ENCODE measurements around the gene DLG2. TPM values are rescaled to one million over a fixed set of nuclear protein-coding genes. Genes with fewer than 3 reads are reported as not detected.

Gene DLG2
- total RNA-seq, 4 donors from 2014 or later = 2.9 to 30.2 (median 22.6) TPM

DNA sequence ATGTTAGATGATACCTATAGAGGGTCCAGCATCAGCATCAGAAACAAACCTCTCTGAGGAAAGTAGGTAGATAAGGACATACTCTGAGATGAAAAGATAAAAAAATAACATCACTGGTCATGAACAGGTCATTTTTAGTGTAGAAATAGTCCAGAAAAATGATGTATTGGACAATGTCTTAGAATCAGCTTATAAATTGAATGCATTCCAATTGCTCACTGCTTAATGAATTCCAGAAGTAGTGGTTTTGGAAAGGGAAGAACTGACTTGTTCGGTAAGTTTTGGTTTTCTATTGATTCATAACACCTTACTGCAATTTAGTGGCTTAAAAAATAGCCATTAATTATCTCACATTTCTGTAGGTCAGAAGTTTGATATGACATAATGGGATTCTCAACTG, 1411.5 kb downstream of the DLG2 start:
- no peaks in the 10 kb centered on the region for H3K9me3 ChIP-seq
- intact Hi-C loops (cut with DNase I; ENCODE audit: low total_unique reads) = no loop called here
- no peaks in the 10 kb centered on the region for H3K36me3 ChIP-seq
- no peak for TF ChIP-seq POLR2A (IDR thresholded peaks at IDR 0.05)
- H3K4me1 ChIP-seq = no peaks in the 10 kb centered on the region
- DNase-seq = no peak
- H3K27ac ChIP-seq = no peak overlapping the region
- H3K27me3 ChIP-seq = no peaks in the 10 kb centered on the region
- no peak overlapping the region for H3K4me3 ChIP-seq

DNA sequence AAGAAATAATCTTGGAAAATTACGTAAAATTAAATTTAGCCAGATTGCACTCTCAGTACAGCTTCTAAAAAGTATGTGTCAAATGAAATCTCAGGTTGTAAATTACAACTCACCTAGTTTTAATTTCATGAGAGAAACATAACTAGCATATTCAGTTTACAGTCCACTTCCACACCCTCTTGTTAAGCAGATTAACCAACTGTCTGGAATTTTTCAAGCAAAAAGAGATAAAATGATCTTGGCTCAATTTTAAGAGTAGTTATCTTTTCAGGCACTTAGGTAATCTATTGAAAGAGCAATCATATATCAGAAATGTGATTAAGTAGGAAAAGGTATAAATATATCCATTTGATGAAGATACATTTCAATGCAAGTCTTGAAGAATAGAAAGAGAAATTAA, 1412.6 kb downstream of the DLG2 start:
- intact Hi-C loops (cut with DNase I; ENCODE audit: low total_unique reads) = no loop called here
- no peaks in the 10 kb centered on the region for H3K9me3 ChIP-seq
- TF ChIP-seq, protein P1, sequence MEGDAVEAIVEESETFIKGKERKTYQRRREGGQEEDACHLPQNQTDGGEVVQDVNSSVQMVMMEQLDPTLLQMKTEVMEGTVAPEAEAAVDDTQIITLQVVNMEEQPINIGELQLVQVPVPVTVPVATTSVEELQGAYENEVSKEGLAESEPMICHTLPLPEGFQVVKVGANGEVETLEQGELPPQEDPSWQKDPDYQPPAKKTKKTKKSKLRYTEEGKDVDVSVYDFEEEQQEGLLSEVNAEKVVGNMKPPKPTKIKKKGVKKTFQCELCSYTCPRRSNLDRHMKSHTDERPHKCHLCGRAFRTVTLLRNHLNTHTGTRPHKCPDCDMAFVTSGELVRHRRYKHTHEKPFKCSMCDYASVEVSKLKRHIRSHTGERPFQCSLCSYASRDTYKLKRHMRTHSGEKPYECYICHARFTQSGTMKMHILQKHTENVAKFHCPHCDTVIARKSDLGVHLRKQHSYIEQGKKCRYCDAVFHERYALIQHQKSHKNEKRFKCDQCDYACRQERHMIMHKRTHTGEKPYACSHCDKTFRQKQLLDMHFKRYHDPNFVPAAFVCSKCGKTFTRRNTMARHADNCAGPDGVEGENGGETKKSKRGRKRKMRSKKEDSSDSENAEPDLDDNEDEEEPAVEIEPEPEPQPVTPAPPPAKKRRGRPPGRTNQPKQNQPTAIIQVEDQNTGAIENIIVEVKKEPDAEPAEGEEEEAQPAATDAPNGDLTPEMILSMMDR (IDR thresholded peaks at IDR 0.05) = no peak
- H3K4me3 ChIP-seq = no peak overlapping the region
- no peaks in the 10 kb centered on the region for H3K27me3 ChIP-seq
- no peaks in the 10 kb centered on the region for H3K4me1 ChIP-seq
- no peaks in the 10 kb centered on the region for H3K36me3 ChIP-seq
- H3K27ac ChIP-seq = no peak overlapping the region
- DNase-seq = no peak

DNA sequence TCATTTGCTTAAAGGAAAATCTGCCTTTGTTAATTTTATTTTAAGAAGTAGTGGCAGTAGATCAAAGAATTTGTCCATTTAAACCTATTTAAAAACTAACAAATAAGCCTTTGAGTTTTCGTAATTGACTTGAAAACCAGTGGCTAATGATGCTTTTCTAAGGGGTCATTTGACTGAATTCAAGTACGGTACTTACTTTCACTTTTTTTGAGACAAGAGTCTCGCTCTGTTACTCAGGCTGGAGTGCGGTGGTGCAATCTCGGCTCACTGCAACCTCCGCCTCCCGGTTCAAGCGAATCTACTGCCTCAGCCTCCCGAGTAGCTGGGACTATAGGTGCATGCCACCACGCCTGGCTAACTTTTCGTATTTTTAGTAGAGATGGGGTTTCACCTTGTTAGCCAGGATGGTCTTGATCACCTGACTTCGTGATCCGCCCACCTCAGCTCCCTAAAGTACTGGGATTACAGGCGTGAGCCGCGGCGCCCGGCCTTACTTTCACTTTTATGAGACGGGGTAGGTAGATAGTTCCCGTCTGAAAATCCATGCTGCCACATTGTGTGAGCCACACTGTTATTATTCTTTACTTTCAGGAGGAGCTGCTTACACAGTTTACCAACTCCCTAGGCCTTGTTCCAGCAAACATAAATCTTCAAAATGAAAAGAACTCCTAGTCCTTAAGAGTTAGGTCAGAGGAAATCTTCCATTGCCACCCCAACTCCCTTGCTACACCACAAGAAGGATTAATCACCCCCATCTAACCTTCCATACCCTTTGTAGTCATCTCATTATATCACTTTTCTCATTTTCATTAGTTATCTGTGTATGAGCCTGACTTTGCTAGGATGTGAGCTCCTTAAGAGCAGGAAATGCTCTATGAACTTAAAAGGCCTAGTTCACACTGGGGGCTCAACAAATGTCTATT, 1414.4 kb downstream of the DLG2 start:
- Histone ChIP-seq H3K36me3 (no peaks in the 10 kb centered on the region), H3K27me3 (no peaks in the 10 kb centered on the region), H3K9me3 (no peaks in the 10 kb centered on the region), H3K4me1 (no peaks in the 10 kb centered on the region), H3K4me3 (no peak overlapping the region), H3K27ac (no peak overlapping the region)
- DNase-seq = no peak
- intact Hi-C loops (cut with DNase I; ENCODE audit: low total_unique reads) = no loop called here
- TF ChIP-seq, protein P1 (IDR thresholded peaks at IDR 0.05) = no peak
- TF ChIP-seq POLR2A (IDR thresholded peaks at IDR 0.05) = no peak

DNA sequence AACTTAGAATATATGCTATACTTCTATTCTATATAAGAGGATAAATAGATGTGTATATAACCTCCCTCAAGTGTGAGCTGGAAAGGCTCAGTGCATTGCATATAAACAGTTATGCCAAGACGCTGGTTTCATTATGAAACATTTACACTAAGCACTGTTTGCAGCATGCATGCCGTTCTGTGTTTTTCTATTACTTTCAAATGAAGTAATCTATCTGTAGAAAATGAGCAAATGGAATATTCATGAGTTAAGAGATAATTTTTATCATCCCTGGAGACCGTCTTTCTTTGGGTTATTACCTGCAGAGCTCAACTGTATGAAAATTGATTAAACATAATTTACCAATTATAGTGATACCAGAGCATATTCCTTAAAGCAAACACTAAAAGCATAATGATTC, 1415.2 kb downstream of the DLG2 start:
- Histone ChIP-seq H3K4me3 (no peak overlapping the region), H3K9me3 (no peaks in the 10 kb centered on the region), H3K4me1 (no peaks in the 10 kb centered on the region), H3K27me3 (no peaks in the 10 kb centered on the region), H3K36me3 (no peaks in the 10 kb centered on the region), H3K27ac (no peak overlapping the region)
- TF ChIP-seq, protein P1 (IDR thresholded peaks at IDR 0.05) = no peak
- TF ChIP-seq POLR2A (IDR thresholded peaks at IDR 0.05) = no peak
- intact Hi-C loops (cut with DNase I; ENCODE audit: low total_unique reads) = no loop called here
- DNase-seq = no peak

DNA sequence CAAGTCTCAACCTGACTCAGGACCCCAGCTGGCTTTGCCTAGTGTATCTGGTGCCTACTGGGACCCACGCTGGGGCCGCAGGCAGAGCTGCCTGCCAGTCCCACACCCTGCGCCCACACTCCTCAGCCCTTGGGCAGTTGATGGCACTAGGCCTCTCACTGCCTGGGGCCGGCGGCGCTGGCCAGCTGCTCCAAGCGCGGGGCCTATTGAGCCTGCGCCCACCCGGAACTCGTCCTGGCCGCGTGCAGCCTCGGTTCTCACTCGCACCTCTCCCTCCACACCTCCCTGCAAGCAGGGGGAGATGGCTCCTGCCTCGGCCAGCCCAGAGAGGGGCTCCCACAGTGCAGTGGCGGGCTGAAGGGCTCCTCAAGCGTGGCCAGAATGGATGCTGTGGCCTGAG, 1432.4 kb downstream of the DLG2 start:
- H3K36me3 ChIP-seq = no peaks in the 10 kb centered on the region
- TF ChIP-seq, protein P1 (IDR thresholded peaks at IDR 0.05) = no peak
- TF ChIP-seq POLR2A (IDR thresholded peaks at IDR 0.05) = no peak
- DNase-seq = no peak
- no peaks in the 10 kb centered on the region for H3K9me3 ChIP-seq
- H3K27ac ChIP-seq = no peak overlapping the region
- intact Hi-C loops (cut with DNase I; ENCODE audit: low total_unique reads) = no loop called here
- no peak overlapping the region for H3K4me3 ChIP-seq
- H3K27me3 ChIP-seq = no peaks in the 10 kb centered on the region
- no peaks in the 10 kb centered on the region for H3K4me1 ChIP-seq

All from uterus (tissue), 4 donors.